ENCODE data around the gene TMEM150A. TPM values are rescaled to one million over a fixed set of nuclear protein-coding genes. Genes with fewer than 3 reads are reported as not detected.
A peak's percentile ranks its signal among the peaks of the same experiment; 100 is the strongest.

The TMEM150A gene
- total and polyA plus RNA-seq, 2 of the 13 experiments (the other 11 are each of a cell fraction or from before 2014, with no cell fraction given): 30.1 to 70.4 TPM

DNA sequence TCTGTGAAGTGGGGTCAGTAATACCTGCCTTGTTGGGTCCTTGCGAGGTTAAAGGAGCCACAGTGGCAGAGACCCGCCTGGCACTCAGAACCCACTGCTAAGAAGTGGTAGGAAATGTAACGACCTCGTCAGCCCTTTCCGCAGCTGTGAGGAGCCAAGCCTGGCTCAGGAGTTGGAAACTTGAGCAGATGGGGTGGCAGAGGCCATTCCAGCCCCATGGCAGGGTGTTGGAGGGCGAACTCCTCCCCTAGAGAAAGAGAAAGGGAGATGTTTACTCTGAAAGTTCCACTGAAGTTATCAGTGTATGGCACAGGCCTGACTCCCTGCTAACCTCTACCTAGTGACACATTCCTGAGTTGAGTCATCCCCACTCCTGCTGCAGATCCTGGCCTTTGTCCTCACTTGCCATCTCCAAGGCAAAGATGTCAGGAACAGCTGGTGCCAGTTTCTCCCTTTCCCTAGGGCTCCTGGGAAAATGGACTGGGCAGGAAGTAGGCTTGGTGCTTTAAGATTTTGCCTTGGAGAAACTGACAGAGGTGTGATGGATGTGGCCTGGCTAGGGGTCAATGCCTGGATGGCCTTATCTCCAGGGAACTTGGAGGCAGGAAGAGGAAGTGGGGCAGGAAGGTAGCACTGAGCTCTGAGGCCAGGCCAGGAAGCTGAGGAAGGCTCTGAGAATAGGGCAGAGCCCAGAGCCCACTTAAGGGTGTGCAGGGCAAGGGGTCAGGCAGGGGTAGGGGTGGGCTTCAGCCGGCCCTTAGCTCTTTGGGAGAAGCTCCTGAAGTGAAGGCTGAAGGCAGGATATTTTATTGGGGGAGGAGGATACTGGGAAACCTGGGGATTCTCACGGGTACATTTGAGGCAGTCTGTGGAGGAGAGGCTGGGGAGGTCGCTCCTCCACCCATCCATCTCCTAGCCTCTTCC, 17.4 kb downstream of the TMEM150A start (continued):
- no peak for TF ChIP-seq KDM5B (CRISPR knock-in tag; IDR thresholded peaks at IDR 0.05; ENCODE audit: borderline replicate concordance)
- TF ChIP-seq NFKBIZ (CRISPR knock-in tag; IDR thresholded peaks at IDR 0.05): peak; percentile 61; the same call in 1 of the 2 replicates
- TF ChIP-seq BRCA1 (CRISPR knock-in tag; IDR thresholded peaks at IDR 0.05): 0 out of 2 replicates have a peak, but pooled peaks have one; percentile 56
- no peak for TF ChIP-seq NCOA5 (CRISPR knock-in tag; IDR thresholded peaks at IDR 0.05)
- TF ChIP-seq, protein P1, sequence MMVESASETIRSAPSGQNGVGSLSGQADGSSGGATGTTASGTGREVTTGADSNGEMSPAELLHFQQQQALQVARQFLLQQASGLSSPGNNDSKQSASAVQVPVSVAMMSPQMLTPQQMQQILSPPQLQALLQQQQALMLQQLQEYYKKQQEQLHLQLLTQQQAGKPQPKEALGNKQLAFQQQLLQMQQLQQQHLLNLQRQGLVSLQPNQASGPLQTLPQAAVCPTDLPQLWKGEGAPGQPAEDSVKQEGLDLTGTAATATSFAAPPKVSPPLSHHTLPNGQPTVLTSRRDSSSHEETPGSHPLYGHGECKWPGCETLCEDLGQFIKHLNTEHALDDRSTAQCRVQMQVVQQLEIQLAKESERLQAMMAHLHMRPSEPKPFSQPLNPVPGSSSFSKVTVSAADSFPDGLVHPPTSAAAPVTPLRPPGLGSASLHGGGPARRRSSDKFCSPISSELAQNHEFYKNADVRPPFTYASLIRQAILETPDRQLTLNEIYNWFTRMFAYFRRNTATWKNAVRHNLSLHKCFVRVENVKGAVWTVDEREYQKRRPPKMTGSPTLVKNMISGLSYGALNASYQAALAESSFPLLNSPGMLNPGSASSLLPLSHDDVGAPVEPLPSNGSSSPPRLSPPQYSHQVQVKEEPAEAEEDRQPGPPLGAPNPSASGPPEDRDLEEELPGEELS (CRISPR knock-in tag; IDR thresholded peaks at IDR 0.05): peak; percentile 75; the same call in 1 of the 2 replicates
- TF ChIP-seq, protein P2, sequence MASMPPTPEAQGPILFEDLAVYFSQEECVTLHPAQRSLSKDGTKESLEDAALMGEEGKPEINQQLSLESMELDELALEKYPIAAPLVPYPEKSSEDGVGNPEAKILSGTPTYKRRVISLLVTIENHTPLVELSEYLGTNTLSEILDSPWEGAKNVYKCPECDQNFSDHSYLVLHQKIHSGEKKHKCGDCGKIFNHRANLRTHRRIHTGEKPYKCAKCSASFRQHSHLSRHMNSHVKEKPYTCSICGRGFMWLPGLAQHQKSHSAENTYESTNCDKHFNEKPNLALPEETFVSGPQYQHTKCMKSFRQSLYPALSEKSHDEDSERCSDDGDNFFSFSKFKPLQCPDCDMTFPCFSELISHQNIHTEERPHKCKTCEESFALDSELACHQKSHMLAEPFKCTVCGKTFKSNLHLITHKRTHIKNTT (CRISPR knock-in tag; IDR thresholded peaks at IDR 0.05): no peak
- 0 out of 2 replicates have a peak, but pooled peaks have one; percentile 9 for TF ChIP-seq ARNTL (CRISPR knock-in tag; IDR thresholded peaks at IDR 0.05)
- TF ChIP-seq, protein P3, sequence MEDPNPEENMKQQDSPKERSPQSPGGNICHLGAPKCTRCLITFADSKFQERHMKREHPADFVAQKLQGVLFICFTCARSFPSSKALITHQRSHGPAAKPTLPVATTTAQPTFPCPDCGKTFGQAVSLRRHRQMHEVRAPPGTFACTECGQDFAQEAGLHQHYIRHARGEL (CRISPR knock-in tag; IDR thresholded peaks at IDR 0.05): no peak
- TF ChIP-seq CAMTA2 (CRISPR knock-in tag; IDR thresholded peaks at IDR 0.05; ENCODE audit: borderline replicate concordance): no peak
- peak; percentile 48; the same call in 1 of the 2 replicates for TF ChIP-seq ZNF790 (CRISPR knock-in tag; IDR thresholded peaks at IDR 0.05; ENCODE audit: borderline replicate concordance)
- TF ChIP-seq HDAC6 (IDR thresholded peaks at IDR 0.05; ENCODE audit: low read depth, low read length): 0 out of 2 replicates have a peak, but pooled peaks have one; percentile 49
- TF ChIP-seq ZNF607 (CRISPR knock-in tag; IDR thresholded peaks at IDR 0.05; ENCODE audit: borderline replicate concordance): peak; percentile 59
- peak; percentile 64 for TF ChIP-seq ZNF605 (CRISPR knock-in tag; IDR thresholded peaks at IDR 0.05)
- peak; percentile 97 for TF ChIP-seq CC2D1A (CRISPR knock-in tag; IDR thresholded peaks at IDR 0.05)
- TF ChIP-seq ELF1 (CRISPR knock-in tag; IDR thresholded peaks at IDR 0.05): peak; percentile 77
- no peak for TF ChIP-seq TSC22D2 (CRISPR knock-in tag; IDR thresholded peaks at IDR 0.05; ENCODE audit: borderline replicate concordance)
- TF ChIP-seq THYN1 (CRISPR knock-in tag; IDR thresholded peaks at IDR 0.05; ENCODE audit: borderline replicate concordance, low read depth): no peak
- TF ChIP-seq U2AF2 (IDR thresholded peaks at IDR 0.05; ENCODE audit: low read depth, low read length): no peak
- TF ChIP-seq FOXA1 (IDR thresholded peaks at IDR 0.05): peak; percentile 64
- TF ChIP-seq FOXA1 (CRISPR knock-in tag; IDR thresholded peaks at IDR 0.05): peak; percentile 94
- TF ChIP-seq RFX3 (CRISPR knock-in tag; IDR thresholded peaks at IDR 0.05): peak; percentile 40
- TF ChIP-seq ATF1 (CRISPR knock-in tag; IDR thresholded peaks at IDR 0.05): no peak
- peak; percentile 94 for TF ChIP-seq FOXC1 (CRISPR knock-in tag; IDR thresholded peaks at IDR 0.05; ENCODE audit: borderline replicate concordance)
- peak; percentile 42 for TF ChIP-seq ZEB1 (IDR thresholded peaks at IDR 0.05; ENCODE audit: insufficient replicate concordance, low read depth)
- TF ChIP-seq ZNF225 (CRISPR knock-in tag; IDR thresholded peaks at IDR 0.05): no peak
- TF ChIP-seq ZNF496 (CRISPR knock-in tag; IDR thresholded peaks at IDR 0.05; ENCODE audit: insufficient replicate concordance): no peak
- peak; percentile 78 for TF ChIP-seq NCOA2 (CRISPR knock-in tag; IDR thresholded peaks at IDR 0.05)
- peak; percentile 40; the same call in 1 of the 2 replicates for TF ChIP-seq NR2C2 (CRISPR knock-in tag; IDR thresholded peaks at IDR 0.05; ENCODE audit: borderline replicate concordance)
- TF ChIP-seq THAP11 (CRISPR knock-in tag; IDR thresholded peaks at IDR 0.05): peak; percentile 54
